ENCODE measurements around the gene JAZF1. TPM values are rescaled to one million over a fixed set of nuclear protein-coding genes. Genes with fewer than 3 reads are reported as not detected.
A peak's percentile ranks its signal among the peaks of the same experiment; 100 is the strongest.

The JAZF1 gene
- total and polyA plus RNA-seq, 2 donors (not counting 1 experiment from before 2014, with no cell fraction given) = 14.0 to 38.6 TPM

- no peak for TF ChIP-seq EZH2 (IDR thresholded peaks at IDR 0.05; ENCODE audit: borderline replicate concordance, insufficient read depth, low read depth, low read length, poor library complexity, severe bottlenecking)
- no peak for TF ChIP-seq CTCF (IDR thresholded peaks at IDR 0.05)
- peaks cover 77% of the 10 kb centered on the region for H3K79me2 ChIP-seq (ENCODE audit: control insufficient read depth, insufficient read depth, low read length)
- peaks cover 0 to 4% of the 10 kb centered on the region in 2 experiments for H3K36me3 ChIP-seq (replicated peaks in 1 of 2; ENCODE audit: control extremely low read depth in 1 of 2, control insufficient read depth in 1 of 2, extremely low read depth in 1 of 2, insufficient read depth in 2 of 2, low read length in 1 of 2)
- Mint-ChIP-seq H3K27me3 (no peaks in the 10 kb centered on the region), H3K4me1 (peaks cover 54% of the 10 kb centered on the region), H3K9me3 (ENCODE audit: insufficient read depth) (no peaks in the 10 kb centered on the region), H3K27ac (no peak overlapping the region), H3K4me3 (no peak overlapping the region)
- no peak overlapping the region for H2AFZ ChIP-seq (ENCODE audit: insufficient read depth, low read depth, low read length, poor library complexity, severe bottlenecking)
- ChIA-PET CTCF (interaction anchor here (0.7 to 3.1 kb wide), 8 partner anchors 10 to 988 kb away, joined by 3 to 26 read pairs (median 5); no protein-coding TSS in a partner anchor), POLR2A (interaction anchor here (0.7 kb wide), 1 partner anchor 199 kb away, joined by 3 read pairs; no protein-coding TSS in a partner anchor)
- H3K27ac ChIP-seq (ENCODE audit: low read length in 2 of 2) = peak overlapping the region in 1 of 2 donors; percentile 37
- no peaks in the 10 kb centered on the region for H3K9me3 ChIP-seq (ENCODE audit: control extremely low read depth in 1 of 3, control insufficient read depth in 2 of 3, insufficient read depth in 1 of 3, low read length in 2 of 3)
- H3K27me3 ChIP-seq (replicated peaks in 1 of 4; ENCODE audit: control extremely low read depth in 1 of 4, control insufficient read depth in 3 of 4, insufficient read depth in 4 of 4, low read length in 3 of 4) = no peaks in the 10 kb centered on the region
- H3K4me1 ChIP-seq (ENCODE audit: control insufficient read depth in 2 of 2, insufficient read depth in 2 of 2, low read length in 2 of 2) = peaks cover 13 to 17% of the 10 kb centered on the region in 2 donors
- H3K4me3 ChIP-seq (ENCODE audit: control extremely low read depth in 1 of 5, extremely low read depth in 1 of 5, insufficient read depth in 1 of 5, low read depth in 2 of 5, low read length in 4 of 5) = no peak overlapping the region
- no peak overlapping the region for H3K9ac ChIP-seq (ENCODE audit: low read length)
- DNase-seq (no peak), ATAC-seq (ENCODE audit: low read depth) (no peak)
- WGBS (ENCODE audit: insufficient coverage) = 33% methylated on average over 4 of the region's 5 CpGs
- intact Hi-C loops (cut with micrococcal nuclease) = no loop called here
- H4K20me1 ChIP-seq (ENCODE audit: control insufficient read depth, insufficient read depth, low read length, poor library complexity, severe bottlenecking) = peaks cover 85% of the 10 kb centered on the region
- peak overlapping the region; percentile 3 for H3K4me2 ChIP-seq (replicated peaks; ENCODE audit: low read depth, low read length, poor library complexity, severe bottlenecking)
These were observed 99.6 kb downstream of the JAZF1 start for GRCh38 chr7:28081016-28081415.

- Histone ChIP-seq H3K4me2 (replicated peaks; ENCODE audit: low read depth, low read length, poor library complexity, severe bottlenecking) (no peak overlapping the region), H3K9ac (ENCODE audit: low read length) (no peak overlapping the region), H4K20me1 (ENCODE audit: control insufficient read depth, insufficient read depth, low read length, poor library complexity, severe bottlenecking) (peaks cover 84% of the 10 kb centered on the region), H3K9me3 (ENCODE audit: control extremely low read depth in 1 of 3, control insufficient read depth in 2 of 3, insufficient read depth in 1 of 3, low read length in 2 of 3) (no peaks in the 10 kb centered on the region), H3K79me2 (ENCODE audit: control insufficient read depth, insufficient read depth, low read length) (peaks cover 80% of the 10 kb centered on the region), H3K27ac (ENCODE audit: low read length in 2 of 2) (no peak overlapping the region), H2AFZ (ENCODE audit: insufficient read depth, low read depth, low read length, poor library complexity, severe bottlenecking) (no peak overlapping the region), H3K4me3 (ENCODE audit: control extremely low read depth in 1 of 5, extremely low read depth in 1 of 5, insufficient read depth in 1 of 5, low read depth in 2 of 5, low read length in 4 of 5) (no peak overlapping the region), H3K36me3 (replicated peaks in 1 of 2; ENCODE audit: control extremely low read depth in 1 of 2, control insufficient read depth in 1 of 2, extremely low read depth in 1 of 2, insufficient read depth in 2 of 2, low read length in 1 of 2) (peaks cover 0 to 4% of the 10 kb centered on the region in 2 experiments), H3K27me3 (replicated peaks in 1 of 4; ENCODE audit: control extremely low read depth in 1 of 4, control insufficient read depth in 3 of 4, insufficient read depth in 4 of 4, low read length in 3 of 4) (no peaks in the 10 kb centered on the region), H3K4me1 (ENCODE audit: control insufficient read depth in 2 of 2, insufficient read depth in 2 of 2, low read length in 2 of 2) (peaks cover 9 to 15% of the 10 kb centered on the region in 2 donors)
- peaks cover 44% of the 10 kb centered on the region for H3K4me1 Mint-ChIP-seq
- H3K9me3 Mint-ChIP-seq (ENCODE audit: insufficient read depth) = no peaks in the 10 kb centered on the region
- ChIA-PET CTCF (interaction anchor here (0.5 to 3.9 kb wide), 23 partner anchors 9 to 882 kb away, joined by 3 to 26 read pairs (median 4); no protein-coding TSS in a partner anchor), POLR2A (no interaction called here)
- H3K27me3 Mint-ChIP-seq = no peaks in the 10 kb centered on the region
- peak; percentile 68 for ATAC-seq (ENCODE audit: low read depth)
- no peak overlapping the region for H3K4me3 Mint-ChIP-seq
- intact Hi-C loops (cut with micrococcal nuclease) = no loop called here
- TF ChIP-seq CTCF (IDR thresholded peaks at IDR 0.05) (peak; percentile 100), EZH2 (IDR thresholded peaks at IDR 0.05; ENCODE audit: borderline replicate concordance, insufficient read depth, low read depth, low read length, poor library complexity, severe bottlenecking) (no peak)
- H3K27ac Mint-ChIP-seq = no peak overlapping the region
- peak; percentile 64 for DNase-seq
- WGBS (ENCODE audit: insufficient coverage) = 0% methylated on average over 1 of the region's 7 CpGs
These were observed 102.3 kb downstream of the JAZF1 start for GRCh38 chr7:28078036-28078901.

Data from B cell (primary cell).